Lower leg skin (tissue), 3 donors: ENCODE data around the gene NTN4.

ENCODE experiments used
- CTCF ChIP-seq, 3 donors: fragments of 450-650 bp; IDR thresholded peaks; one replicate each; pipeline ENCODE4 v1.5.1; 2016; ENCODE audit warnings: antibody characterized with exemption in 3 of 3, mild to moderate bottlenecking in 3 of 3, moderate library complexity in 2 of 3
- POLR2A ChIP-seq, 2 donors: fragments of 450-650 bp; IDR thresholded peaks; one replicate each; pipeline ENCODE4 v1.6.1; 2016 to 2017; ENCODE audit warnings: antibody characterized with exemption in 2 of 2, mild to moderate bottlenecking in 1 of 2, moderate library complexity in 1 of 2

GRCh38 chr12:95741635-95742034, 48.9 kb downstream of the NTN4 start:
- TF ChIP-seq CTCF (IDR thresholded peaks at IDR 0.05) = no peak
- TF ChIP-seq POLR2A (IDR thresholded peaks at IDR 0.05) = no peak
